ENCODE results near the gene ZFR.

Gene ZFR

GRCh38 chr5:32352685-32353084, 91.9 kb downstream of the ZFR start:
- Histone ChIP-seq H2BK5ac (ENCODE audit: low read depth, low read length, poor library complexity) (no peak overlapping the region), H3K14ac (ENCODE audit: low read length) (no peak overlapping the region), H3K4me1 (ENCODE audit: control insufficient read depth in 1 of 2, insufficient read depth in 2 of 2, low read length in 2 of 2) (no peaks in the 10 kb centered on the region), H3K18ac (ENCODE audit: low read length) (no peak overlapping the region), H3K9me3 (ENCODE audit: insufficient read depth, low read depth, low read length) (no peaks in the 10 kb centered on the region), H2BK12ac (ENCODE audit: low read length) (no peak overlapping the region), H3K36me3 (ENCODE audit: control insufficient read depth in 1 of 2, insufficient read depth in 2 of 2, low read length in 2 of 2) (peaks cover 9 to 10% of the 10 kb centered on the region in 2 experiments), H3K27me3 (ENCODE audit: insufficient read depth, low read length) (no peaks in the 10 kb centered on the region), H3K4me2 (ENCODE audit: low read length) (no peak overlapping the region), H3K79me1 (ENCODE audit: low read length) (no peaks in the 10 kb centered on the region), H3K23ac (ENCODE audit: low read length) (no peak overlapping the region), H3K4me3 (ENCODE audit: low read depth, low read length) (no peak overlapping the region), H4K91ac (ENCODE audit: low read depth, low read length) (no peak overlapping the region), H3K79me2 (ENCODE audit: control insufficient read depth, insufficient read depth, low read length, poor library complexity) (no peaks in the 10 kb centered on the region), H3K27ac (ENCODE audit: low read depth, low read length) (no peak overlapping the region), H4K12ac (ENCODE audit: low read depth, low read length) (no peak overlapping the region), H4K8ac (ENCODE audit: low read depth, low read length) (no peak overlapping the region), H2AFZ (ENCODE audit: insufficient read depth, low read length, poor library complexity) (no peak overlapping the region), H3K4ac (ENCODE audit: low read depth, low read length) (no peak overlapping the region), H2BK120ac (ENCODE audit: insufficient read depth, low read length, poor library complexity) (no peak overlapping the region), H2AK5ac (ENCODE audit: low read length) (no peak overlapping the region), H3K9ac (ENCODE audit: low read length) (no peak overlapping the region)
- no CpG with 5 or more reads among the region's 8 CpGs for WGBS (ENCODE audit: extremely low coverage, insufficient coverage, insufficient read length)
- DNase-seq = no peak

DNA sequence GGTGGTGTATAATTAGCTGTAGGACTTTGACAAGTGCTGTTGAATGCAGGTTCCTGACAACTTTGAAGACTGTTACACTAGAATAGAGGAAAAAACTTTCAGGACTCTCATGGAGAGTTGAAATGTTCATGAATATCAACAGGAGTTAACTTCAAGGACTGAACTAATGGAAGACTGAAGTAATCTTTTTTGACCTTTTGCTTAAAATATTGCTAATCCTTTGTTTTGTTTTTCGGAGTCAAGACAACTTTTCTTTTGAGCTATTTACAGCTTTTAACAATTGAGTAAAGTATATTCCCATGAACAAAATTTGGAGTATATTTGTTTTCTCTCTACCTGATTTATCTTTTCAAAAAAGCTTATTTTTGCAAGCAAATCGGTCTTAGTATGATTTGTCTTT, 97.7 kb downstream of the ZFR start:
- H3K36me3 ChIP-seq (ENCODE audit: control insufficient read depth in 1 of 2, insufficient read depth in 2 of 2, low read length in 2 of 2) = peaks cover 0 to 2% of the 10 kb centered on the region in 2 experiments
- no peak overlapping the region for H2AFZ ChIP-seq (ENCODE audit: insufficient read depth, low read length, poor library complexity)
- no peak overlapping the region for H3K27ac ChIP-seq (ENCODE audit: low read depth, low read length)
- no peak overlapping the region for H4K12ac ChIP-seq (ENCODE audit: low read depth, low read length)
- no peak overlapping the region for H3K4me2 ChIP-seq (ENCODE audit: low read length)
- H2AK5ac ChIP-seq (ENCODE audit: low read length) = no peak overlapping the region
- peaks cover 4% of the 10 kb centered on the region for H3K9me3 ChIP-seq (ENCODE audit: insufficient read depth, low read depth, low read length)
- H3K79me1 ChIP-seq (ENCODE audit: low read length) = no peaks in the 10 kb centered on the region
- no peaks in the 10 kb centered on the region for H3K27me3 ChIP-seq (ENCODE audit: insufficient read depth, low read length)
- H4K8ac ChIP-seq (ENCODE audit: low read depth, low read length) = no peak overlapping the region
- no peak overlapping the region for H3K4ac ChIP-seq (ENCODE audit: low read depth, low read length)
- no peaks in the 10 kb centered on the region for H3K4me1 ChIP-seq (ENCODE audit: control insufficient read depth in 1 of 2, insufficient read depth in 2 of 2, low read length in 2 of 2)
- no peak overlapping the region for H3K4me3 ChIP-seq (ENCODE audit: low read depth, low read length)
- no peak overlapping the region for H2BK5ac ChIP-seq (ENCODE audit: low read depth, low read length, poor library complexity)
- no peak overlapping the region for H3K18ac ChIP-seq (ENCODE audit: low read length)
- no peak overlapping the region for H3K9ac ChIP-seq (ENCODE audit: low read length)
- H2BK12ac ChIP-seq (ENCODE audit: low read length) = no peak overlapping the region
- no peak for DNase-seq
- H2BK120ac ChIP-seq (ENCODE audit: insufficient read depth, low read length, poor library complexity) = no peak overlapping the region
- WGBS (ENCODE audit: extremely low coverage, insufficient coverage, insufficient read length) = no CpG with 5 or more reads among the region's 2 CpGs
- H3K79me2 ChIP-seq (ENCODE audit: control insufficient read depth, insufficient read depth, low read length, poor library complexity) = no peaks in the 10 kb centered on the region
- H3K14ac ChIP-seq (ENCODE audit: low read length) = no peak overlapping the region
- H4K91ac ChIP-seq (ENCODE audit: low read depth, low read length) = no peak overlapping the region
- no peak overlapping the region for H3K23ac ChIP-seq (ENCODE audit: low read length)

DNA sequence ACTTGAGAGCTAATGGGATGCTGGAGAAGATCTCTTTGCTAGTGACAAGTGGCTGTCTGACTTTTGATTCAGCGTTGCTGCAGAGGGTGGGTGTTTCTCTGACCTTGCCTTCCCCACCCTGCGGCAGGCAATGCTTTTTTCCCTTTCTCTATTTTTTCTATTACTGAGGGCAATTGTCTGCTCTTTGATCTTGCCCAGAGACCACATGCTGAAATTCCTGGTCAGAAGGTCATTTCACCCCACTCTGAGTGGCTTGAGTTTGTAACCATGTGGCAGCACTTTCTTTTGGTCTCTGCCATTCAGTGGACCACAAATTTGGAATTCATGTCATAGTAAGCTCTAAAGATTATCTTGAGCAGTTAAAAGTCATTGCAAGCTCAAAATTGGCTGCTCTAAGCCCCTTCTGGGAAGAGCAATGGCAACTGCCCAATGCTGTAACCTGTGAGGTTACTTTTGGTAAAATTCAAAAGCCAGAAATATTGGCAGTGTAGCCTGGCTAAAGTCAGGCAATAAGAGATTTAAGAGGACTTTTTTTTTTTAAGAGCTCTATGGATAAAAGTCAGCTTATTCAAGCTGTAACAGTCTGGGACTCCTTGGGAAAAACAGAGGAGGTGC, 101.4 kb downstream of the ZFR start:
- H3K4me3 ChIP-seq (ENCODE audit: low read depth, low read length) = no peak overlapping the region
- no peak overlapping the region for H3K18ac ChIP-seq (ENCODE audit: low read length)
- no CpG with 5 or more reads among the region's 2 CpGs for WGBS (ENCODE audit: extremely low coverage, insufficient coverage, insufficient read length)
- no peak overlapping the region for H2AFZ ChIP-seq (ENCODE audit: insufficient read depth, low read length, poor library complexity)
- H4K8ac ChIP-seq (ENCODE audit: low read depth, low read length) = no peak overlapping the region
- DNase-seq = no peak
- H4K12ac ChIP-seq (ENCODE audit: low read depth, low read length) = no peak overlapping the region
- no peak overlapping the region for H2AK5ac ChIP-seq (ENCODE audit: low read length)
- H3K9ac ChIP-seq (ENCODE audit: low read length) = no peak overlapping the region
- H3K27ac ChIP-seq (ENCODE audit: low read depth, low read length) = no peak overlapping the region
- H2BK120ac ChIP-seq (ENCODE audit: insufficient read depth, low read length, poor library complexity) = no peak overlapping the region
- H3K27me3 ChIP-seq (ENCODE audit: insufficient read depth, low read length) = no peaks in the 10 kb centered on the region
- H3K36me3 ChIP-seq (ENCODE audit: control insufficient read depth in 1 of 2, insufficient read depth in 2 of 2, low read length in 2 of 2) = peaks cover 0 to 2% of the 10 kb centered on the region in 2 experiments
- no peak overlapping the region for H2BK5ac ChIP-seq (ENCODE audit: low read depth, low read length, poor library complexity)
- no peaks in the 10 kb centered on the region for H3K4me1 ChIP-seq (ENCODE audit: control insufficient read depth in 1 of 2, insufficient read depth in 2 of 2, low read length in 2 of 2)
- no peak overlapping the region for H3K4ac ChIP-seq (ENCODE audit: low read depth, low read length)
- H2BK12ac ChIP-seq (ENCODE audit: low read length) = no peak overlapping the region
- H3K9me3 ChIP-seq (ENCODE audit: insufficient read depth, low read depth, low read length) = peaks cover 8% of the 10 kb centered on the region
- no peaks in the 10 kb centered on the region for H3K79me2 ChIP-seq (ENCODE audit: control insufficient read depth, insufficient read depth, low read length, poor library complexity)
- H3K14ac ChIP-seq (ENCODE audit: low read length) = no peak overlapping the region
- H3K4me2 ChIP-seq (ENCODE audit: low read length) = no peak overlapping the region
- no peak overlapping the region for H4K91ac ChIP-seq (ENCODE audit: low read depth, low read length)
- no peak overlapping the region for H3K23ac ChIP-seq (ENCODE audit: low read length)
- H3K79me1 ChIP-seq (ENCODE audit: low read length) = no peaks in the 10 kb centered on the region

GRCh38 chr5:32342656-32343055, 101.9 kb downstream of the ZFR start:
- no peak overlapping the region for H4K8ac ChIP-seq (ENCODE audit: low read depth, low read length)
- no peak overlapping the region for H2BK12ac ChIP-seq (ENCODE audit: low read length)
- no peaks in the 10 kb centered on the region for H3K79me2 ChIP-seq (ENCODE audit: control insufficient read depth, insufficient read depth, low read length, poor library complexity)
- H2BK5ac ChIP-seq (ENCODE audit: low read depth, low read length, poor library complexity) = no peak overlapping the region
- H2AK5ac ChIP-seq (ENCODE audit: low read length) = no peak overlapping the region
- peaks cover 8% of the 10 kb centered on the region for H3K9me3 ChIP-seq (ENCODE audit: insufficient read depth, low read depth, low read length)
- H2AFZ ChIP-seq (ENCODE audit: insufficient read depth, low read length, poor library complexity) = no peak overlapping the region
- H3K27me3 ChIP-seq (ENCODE audit: insufficient read depth, low read length) = no peaks in the 10 kb centered on the region
- no peak overlapping the region for H3K4me2 ChIP-seq (ENCODE audit: low read length)
- no peaks in the 10 kb centered on the region for H3K79me1 ChIP-seq (ENCODE audit: low read length)
- no peak overlapping the region for H3K18ac ChIP-seq (ENCODE audit: low read length)
- no peak overlapping the region for H2BK120ac ChIP-seq (ENCODE audit: insufficient read depth, low read length, poor library complexity)
- no peak overlapping the region for H3K4ac ChIP-seq (ENCODE audit: low read depth, low read length)
- no peak overlapping the region for H4K91ac ChIP-seq (ENCODE audit: low read depth, low read length)
- no peak overlapping the region for H3K23ac ChIP-seq (ENCODE audit: low read length)
- H3K36me3 ChIP-seq (ENCODE audit: control insufficient read depth in 1 of 2, insufficient read depth in 2 of 2, low read length in 2 of 2) = peaks cover 0 to 2% of the 10 kb centered on the region in 2 experiments
- no peak for DNase-seq
- no peak overlapping the region for H3K9ac ChIP-seq (ENCODE audit: low read length)
- no peak overlapping the region for H3K4me3 ChIP-seq (ENCODE audit: low read depth, low read length)
- no peak overlapping the region for H4K12ac ChIP-seq (ENCODE audit: low read depth, low read length)
- H3K14ac ChIP-seq (ENCODE audit: low read length) = no peak overlapping the region
- no peak overlapping the region for H3K27ac ChIP-seq (ENCODE audit: low read depth, low read length)
- no CpG with 5 or more reads among the region's 4 CpGs for WGBS (ENCODE audit: extremely low coverage, insufficient coverage, insufficient read length)
- H3K4me1 ChIP-seq (ENCODE audit: control insufficient read depth in 1 of 2, insufficient read depth in 2 of 2, low read length in 2 of 2) = no peaks in the 10 kb centered on the region
